Mucosa of descending colon (tissue), 3 donors: ENCODE data around the gene ART3. TPM values are rescaled to one million over a fixed set of nuclear protein-coding genes. Genes with fewer than 3 reads are reported as not detected.

Source experiments
- ATAC-seq: fragments of 200-7000 bp; cut with Tn5 transposase; one replicate; pipeline ENCODE4 v1.9.1; 2020; ENCODE audit warnings: mild to moderate bottlenecking, moderate library complexity
- DNase-seq, 3 donors: peaks; one replicate each; pipeline ENCODE4 v3.0.0-alpha.2; 2020
- H3K36me3 ChIP-seq: fragments of 200-600 bp; one replicate; pipeline ENCODE4 v1.8.0; 2021; ENCODE audit warnings: low read depth, mild to moderate bottlenecking
- H3K4me1 ChIP-seq: fragments of 200-600 bp; one replicate; pipeline ENCODE4 v1.8.0; 2021; ENCODE audit warnings: low read depth, mild to moderate bottlenecking
- H3K4me3 ChIP-seq: fragments of 200-600 bp; one replicate; pipeline ENCODE4 v1.8.0; 2021; ENCODE audit warnings: mild to moderate bottlenecking
- H3K9me3 ChIP-seq: fragments of 200-600 bp; one replicate; pipeline ENCODE4 v1.8.0; 2021; ENCODE audit warnings: mild to moderate bottlenecking
- intact Hi-C, 2 donors: fragments of 100-400 bp; cut with DNase I in 1 of 2; cut with micrococcal nuclease in 1 of 2; formaldehyde crosslinking; loops; one replicate each; pipeline versions ENCODE4 v1.11.0 to v1.11.1; 2022; cut with DNase I, micrococcal nuclease
- total RNA-seq, 3 donors: library from RNA; stranded (reverse); fragmentation: NEBNext Ultra II Directional in 2 of 3; extraction: Animal tissue kit (Norgen Biotek cat#: 25700) in 2 of 3; gene quantifications; one replicate each; pipeline versions ENCODE4 v1.2.1 to v1.2.4, GENCODE V29; 2021 to 2023
- TF ChIP-seq, protein P1 (sequence below): fragments of 200-600 bp; IDR thresholded peaks from one replicate; pipeline ENCODE4 v1.8.0; 2022; ENCODE audit warnings: antibody characterized with exemption, mild to moderate bottlenecking
- donor health status: DM: no; HTN: no; CAD: no; lungs with moderate emphysema.
- donor health status: DM: no; HTN: no; CAD: no.
- donor health status: DM: no; HTN: yes; CAD: no.

Gene ART3
- total RNA-seq, 3 donors from 2014 or later = 1.1 to 2.2 TPM; not detected in 1

DNA sequence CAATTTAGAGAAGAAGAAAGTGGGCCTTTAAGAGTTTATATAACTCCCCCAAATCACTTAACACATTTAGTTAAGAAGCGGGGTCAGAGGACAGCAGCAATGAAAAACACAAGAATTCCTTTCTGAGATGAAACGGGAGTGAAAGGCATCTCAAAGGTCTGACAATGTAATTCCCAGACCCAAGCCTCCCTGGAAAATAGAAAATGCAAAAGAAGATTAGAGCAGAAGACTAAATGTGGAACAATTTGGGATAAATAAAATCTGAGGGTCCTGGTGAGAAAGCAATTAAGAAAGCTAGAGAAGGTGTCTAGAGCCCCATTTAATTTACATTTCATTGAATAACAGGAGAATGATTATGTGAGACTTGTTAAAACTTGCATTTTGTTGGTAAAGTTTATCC lies 19.1 kb upstream of the ART3 start:
- Histone ChIP-seq H3K4me1 (peaks cover 3% of the 10 kb centered on the region), H3K9me3 (no peaks in the 10 kb centered on the region), H3K4me3 (no peak overlapping the region), H3K36me3 (no peaks in the 10 kb centered on the region)
- ATAC-seq (no peak), DNase-seq (no peak)
- TF ChIP-seq, protein P1, sequence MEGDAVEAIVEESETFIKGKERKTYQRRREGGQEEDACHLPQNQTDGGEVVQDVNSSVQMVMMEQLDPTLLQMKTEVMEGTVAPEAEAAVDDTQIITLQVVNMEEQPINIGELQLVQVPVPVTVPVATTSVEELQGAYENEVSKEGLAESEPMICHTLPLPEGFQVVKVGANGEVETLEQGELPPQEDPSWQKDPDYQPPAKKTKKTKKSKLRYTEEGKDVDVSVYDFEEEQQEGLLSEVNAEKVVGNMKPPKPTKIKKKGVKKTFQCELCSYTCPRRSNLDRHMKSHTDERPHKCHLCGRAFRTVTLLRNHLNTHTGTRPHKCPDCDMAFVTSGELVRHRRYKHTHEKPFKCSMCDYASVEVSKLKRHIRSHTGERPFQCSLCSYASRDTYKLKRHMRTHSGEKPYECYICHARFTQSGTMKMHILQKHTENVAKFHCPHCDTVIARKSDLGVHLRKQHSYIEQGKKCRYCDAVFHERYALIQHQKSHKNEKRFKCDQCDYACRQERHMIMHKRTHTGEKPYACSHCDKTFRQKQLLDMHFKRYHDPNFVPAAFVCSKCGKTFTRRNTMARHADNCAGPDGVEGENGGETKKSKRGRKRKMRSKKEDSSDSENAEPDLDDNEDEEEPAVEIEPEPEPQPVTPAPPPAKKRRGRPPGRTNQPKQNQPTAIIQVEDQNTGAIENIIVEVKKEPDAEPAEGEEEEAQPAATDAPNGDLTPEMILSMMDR = no peak
- intact Hi-C loops = no loop called here

DNA sequence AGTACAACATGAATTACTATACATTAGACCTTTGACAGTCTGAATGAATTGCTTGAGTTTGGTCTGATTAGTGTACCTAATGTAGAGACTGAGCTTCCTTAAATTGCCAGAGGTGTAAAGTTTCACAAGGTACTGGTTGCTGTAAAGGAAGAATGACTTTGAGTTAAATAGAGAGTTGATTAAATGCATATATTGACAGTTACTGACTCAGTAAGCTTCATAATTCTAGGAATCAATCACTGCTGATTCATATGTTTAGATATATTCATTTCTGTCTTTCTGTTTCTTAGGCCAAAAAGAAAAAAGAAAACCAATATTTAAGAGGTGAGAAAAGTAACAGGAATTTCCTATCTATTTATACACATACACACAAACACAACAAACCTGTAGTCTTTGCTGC lies 16.2 kb upstream of the ART3 start:
- TF ChIP-seq, protein P1 = no peak
- H3K4me1 ChIP-seq = peaks cover 3% of the 10 kb centered on the region
- no peaks in the 10 kb centered on the region for H3K36me3 ChIP-seq
- no peak overlapping the region for H3K4me3 ChIP-seq
- intact Hi-C loops = no loop called here
- ATAC-seq = no peak
- no peaks in the 10 kb centered on the region for H3K9me3 ChIP-seq
- no peak for DNase-seq

DNA sequence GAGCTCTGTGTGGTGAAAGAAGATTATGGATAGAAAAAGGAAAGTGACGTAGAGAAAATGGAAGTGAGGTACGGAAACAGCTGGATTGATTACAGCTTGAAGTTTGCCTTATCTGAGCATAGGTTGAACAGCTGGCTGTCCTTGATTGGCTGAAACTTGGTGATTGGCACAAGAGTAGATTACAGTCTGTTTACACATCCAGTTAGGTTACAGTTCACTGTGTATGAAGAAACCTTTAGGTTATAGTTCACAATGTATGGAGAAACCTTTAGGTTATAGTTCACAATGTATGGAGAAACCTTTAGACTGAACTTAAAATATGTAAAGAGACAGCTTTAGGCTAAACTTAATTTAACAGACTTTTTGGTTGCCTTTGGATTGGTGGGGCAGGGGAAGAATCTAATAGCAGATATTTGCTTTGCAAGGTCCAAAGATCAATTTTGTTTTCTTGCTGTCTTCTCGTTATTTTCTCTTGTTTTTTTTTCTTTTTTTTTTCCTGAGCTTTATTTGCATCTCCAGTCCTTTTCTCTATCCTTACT lies 15.6 kb upstream of the ART3 start:
- DNase-seq = peak in 1 of 3 donors; percentile 41
- Histone ChIP-seq H3K36me3 (no peaks in the 10 kb centered on the region), H3K4me3 (no peak overlapping the region), H3K4me1 (peaks cover 3% of the 10 kb centered on the region), H3K9me3 (no peaks in the 10 kb centered on the region)
- TF ChIP-seq, protein P1 = no peak
- intact Hi-C loops = no loop called here
- peak; percentile 85 for ATAC-seq

DNA sequence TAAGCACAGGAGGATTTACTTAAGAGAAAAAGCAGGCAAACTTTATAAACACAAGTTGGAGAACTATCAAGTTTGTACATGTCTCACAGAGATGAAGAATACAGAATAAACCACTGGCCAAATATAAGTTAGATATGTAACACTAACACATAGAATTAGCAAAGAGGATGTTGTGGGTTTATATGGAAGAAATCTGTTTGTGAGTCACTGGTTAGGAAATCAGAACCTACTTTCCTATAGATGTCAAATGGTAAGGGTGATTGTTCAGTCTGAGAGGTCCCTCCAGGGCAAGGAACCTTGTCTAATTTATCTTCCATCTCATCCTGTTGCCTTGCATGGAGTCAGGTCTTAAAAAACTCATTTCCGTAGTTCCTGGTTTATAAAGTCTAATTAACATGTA lies 14.8 kb upstream of the ART3 start:
- TF ChIP-seq, protein P1 = no peak
- H3K4me1 ChIP-seq = peaks cover under 1% of the 10 kb centered on the region
- ATAC-seq = no peak
- H3K4me3 ChIP-seq = no peak overlapping the region
- H3K9me3 ChIP-seq = no peaks in the 10 kb centered on the region
- no peaks in the 10 kb centered on the region for H3K36me3 ChIP-seq
- DNase-seq = no peak
- intact Hi-C loops = loop anchor here in 1 of 2 donors (10.0 kb wide), 1 partner anchor 165 kb away; no protein-coding TSS in a partner anchor

DNA sequence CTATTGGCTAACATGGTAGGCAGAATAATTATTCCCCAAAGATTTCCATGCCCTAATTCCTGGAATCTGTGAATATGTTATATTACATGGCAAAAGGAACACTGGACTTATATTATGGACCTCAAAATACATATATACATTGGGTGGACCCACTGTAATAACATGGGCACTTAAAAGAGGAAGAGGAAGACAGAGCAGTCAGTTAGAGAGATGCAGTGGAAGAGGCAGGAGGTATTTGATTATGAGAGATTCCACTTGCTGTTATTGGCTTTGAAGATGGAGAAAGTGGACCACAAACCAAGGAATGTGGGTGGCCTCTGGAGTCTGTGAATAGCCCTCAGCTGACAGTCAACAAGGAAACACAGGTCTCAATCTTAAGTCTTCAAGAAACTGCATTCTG lies 14.0 kb upstream of the ART3 start:
- intact Hi-C loops = loop anchor here in 1 of 2 donors (10.0 kb wide), 1 partner anchor 166 kb away; no protein-coding TSS in a partner anchor
- ATAC-seq = no peak

More for the DNA sequence above, 14.0 kb upstream of the ART3 start:
- Histone ChIP-seq H3K36me3 (no peaks in the 10 kb centered on the region), H3K9me3 (no peaks in the 10 kb centered on the region), H3K4me3 (no peak overlapping the region), H3K4me1 (no peaks in the 10 kb centered on the region)
- no peak for DNase-seq
- TF ChIP-seq, protein P1 = no peak
